Measurements from ENCODE around the gene NARS2.
"Not testable (repeated sequence)": the region's sequence is repeated elsewhere in the genome, so short reads cannot be mapped to it uniquely, and the experiment has no call there.

The NARS2 gene

GRCh38 chr11:78575478-78575877 lies 814 bp upstream of the NARS2 start:
- no peak for DNase-seq

DNA sequence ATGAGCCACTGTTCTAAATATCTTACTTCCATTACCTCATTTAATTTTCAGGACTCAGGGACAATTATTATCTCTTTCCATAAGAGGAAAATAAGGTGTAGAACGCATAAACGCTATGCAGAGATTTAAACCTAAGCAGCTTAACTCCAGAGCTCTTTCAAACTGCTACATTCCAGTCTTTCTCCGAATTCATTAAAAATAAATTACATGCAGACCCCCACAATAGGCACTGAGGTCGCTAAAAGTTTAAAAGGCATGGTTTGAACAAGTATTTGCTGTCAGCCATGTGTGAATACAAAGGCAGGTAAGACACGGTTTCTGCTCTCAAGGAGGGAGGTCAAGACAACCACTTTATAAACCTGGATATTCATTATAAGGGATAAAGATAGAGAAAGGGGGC lies 983 bp downstream of the NARS2 start:
- DNase-seq: no peak

DNA sequence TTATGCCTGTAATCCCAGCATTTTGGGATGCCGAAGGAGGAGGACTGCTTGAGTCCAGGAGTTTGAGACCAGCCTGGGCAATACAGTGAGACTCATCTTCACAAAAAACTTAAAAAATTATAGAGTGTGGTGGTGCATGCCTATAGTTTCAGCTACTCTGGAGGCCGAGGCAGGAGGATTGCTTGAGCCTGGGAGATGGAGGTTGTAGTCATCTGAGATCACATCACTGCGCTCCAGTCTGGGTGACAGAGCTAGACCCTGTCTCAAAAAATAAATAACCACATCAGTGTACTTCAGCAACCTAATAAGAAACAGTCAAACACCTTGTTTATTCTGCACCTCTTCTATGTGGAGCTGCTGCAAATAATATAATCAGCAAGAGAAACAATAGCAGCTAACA lies 1.4 kb downstream of the NARS2 start:
- no peak for DNase-seq

- DNase-seq: no peak
Measured at GRCh38 chr11:78572394-78572793, 2.3 kb downstream of the NARS2 start.

- DNase-seq: no peak
Measured at GRCh38 chr11:78570031-78570430, 4.6 kb downstream of the NARS2 start.

GRCh38 chr11:78567209-78567608 lies 7.5 kb downstream of the NARS2 start:
- no peak for DNase-seq

- DNase-seq: peak; percentile 49 to 80
Measured at GRCh38 chr11:78564490-78565467, 9.9 kb downstream of the NARS2 start.

- not testable (repeated sequence) for DNase-seq
Measured at GRCh38 chr11:78564037-78564436, 10.6 kb downstream of the NARS2 start.

- DNase-seq: not testable (repeated sequence)
Measured at GRCh38 chr11:78563090-78563489, 11.6 kb downstream of the NARS2 start.

DNA sequence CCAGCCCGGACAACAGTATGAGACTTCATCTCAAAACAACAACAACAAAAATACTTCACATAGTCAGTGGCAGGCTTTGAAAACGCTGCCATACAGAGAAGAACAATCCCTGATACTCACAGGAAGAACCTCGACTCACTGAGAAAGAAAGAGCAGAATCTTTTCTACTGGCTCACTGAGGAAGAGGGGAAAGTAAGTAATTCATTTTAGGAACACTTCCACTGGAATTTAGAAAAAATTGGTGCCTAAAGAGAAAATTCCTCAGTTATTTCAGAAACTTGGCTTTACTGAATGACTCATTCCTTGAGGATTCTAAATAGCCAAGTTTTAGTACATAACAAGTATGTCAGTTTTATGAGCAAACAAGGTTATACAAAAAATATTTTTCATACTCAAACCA lies 12.3 kb downstream of the NARS2 start:
- no peak for DNase-seq

DNA sequence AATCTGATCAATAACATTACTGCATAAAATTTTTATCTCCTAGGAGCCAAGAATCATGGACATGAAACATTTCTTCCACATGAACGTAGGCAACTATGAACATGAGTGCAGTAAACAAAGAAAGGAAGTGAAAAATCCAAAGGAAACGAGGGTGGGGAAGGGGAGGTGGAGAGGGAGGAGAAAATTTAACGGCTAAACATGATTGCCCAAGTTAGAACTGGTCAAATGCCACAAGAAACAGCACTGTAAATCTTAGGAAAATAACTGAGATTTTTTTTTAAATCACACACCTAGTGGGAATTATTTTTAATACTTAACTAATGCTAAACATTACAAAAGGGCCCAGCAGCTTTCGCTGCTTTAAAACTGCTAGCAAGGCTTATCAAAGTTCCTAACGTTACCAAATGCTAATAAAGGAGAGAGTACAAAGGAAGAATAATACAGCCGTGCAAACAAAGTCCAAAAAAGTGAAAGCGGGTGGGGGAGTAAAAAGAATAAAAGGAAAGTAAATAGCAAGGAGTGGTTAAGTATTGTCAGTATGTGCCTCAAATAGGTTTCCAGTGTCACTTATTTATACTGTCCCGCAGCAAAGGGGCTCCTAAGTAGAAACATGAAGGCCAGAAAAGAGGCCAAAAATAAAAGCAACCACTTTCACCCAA lies 13.7 kb downstream of the NARS2 start:
- no peak for DNase-seq

DNA sequence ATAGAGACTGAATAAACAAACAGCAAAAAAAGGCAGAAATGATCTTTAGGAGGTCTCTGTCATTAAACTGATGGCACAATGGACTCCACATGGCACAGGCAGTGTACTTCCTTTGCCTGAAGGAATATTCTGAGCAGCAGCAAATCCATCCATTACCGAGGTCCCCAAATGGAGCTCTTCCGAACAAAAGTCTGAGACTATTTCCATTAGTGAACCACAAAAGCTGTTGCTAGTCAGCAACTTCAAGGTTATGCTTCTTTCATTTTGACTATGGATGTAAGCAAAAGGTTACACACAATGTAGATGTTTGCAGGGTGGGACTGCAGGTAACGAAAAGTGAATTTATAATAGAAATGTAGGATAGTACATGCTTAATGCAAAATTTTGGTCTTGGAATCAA lies 14.5 kb downstream of the NARS2 start:
- no peak for DNase-seq

DNA sequence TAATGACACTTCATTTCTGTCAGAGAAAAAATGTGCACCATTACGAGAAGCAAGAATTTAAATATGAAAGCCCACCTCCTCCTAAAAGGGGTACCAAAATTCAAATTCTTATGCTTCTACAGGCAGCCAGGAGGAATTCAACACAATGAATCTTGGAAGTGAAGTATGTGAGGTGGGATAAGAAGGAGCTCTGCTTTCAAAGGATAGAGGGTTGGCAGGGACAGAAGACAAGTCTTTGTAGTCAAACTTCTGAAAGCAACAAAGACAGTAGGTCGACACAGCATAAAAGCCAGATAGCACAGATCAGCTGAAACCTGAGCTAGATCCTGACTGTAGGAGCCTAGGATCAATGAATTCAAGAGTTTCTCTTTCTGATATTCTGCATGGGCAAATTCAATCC lies 17.4 kb downstream of the NARS2 start:
- DNase-seq: no peak

GRCh38 chr11:78555592-78555991 lies 19.1 kb downstream of the NARS2 start:
- DNase-seq: no peak

- DNase-seq: no peak
Measured at GRCh38 chr11:78552881-78553280, 21.8 kb downstream of the NARS2 start.

DNA sequence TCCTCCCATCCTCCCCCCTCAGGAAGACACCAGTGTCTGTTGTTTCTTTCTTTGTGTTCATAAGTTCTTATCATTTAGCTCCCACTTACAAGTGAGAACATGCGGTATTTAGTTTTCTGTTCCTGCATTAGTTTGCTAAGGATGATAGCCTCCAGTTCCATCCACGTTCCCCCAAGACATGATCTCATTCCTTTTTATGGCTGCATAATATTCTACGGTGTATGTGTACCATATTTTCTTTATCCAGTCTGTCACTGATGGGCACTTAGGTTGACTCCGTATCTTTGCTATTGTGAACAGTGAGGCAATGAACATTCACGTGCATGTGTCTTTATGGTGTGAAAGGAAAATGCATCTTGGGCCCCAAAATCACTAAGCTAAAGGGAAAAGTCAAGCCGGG lies 22.5 kb downstream of the NARS2 start:
- DNase-seq: not testable (repeated sequence)

DNA sequence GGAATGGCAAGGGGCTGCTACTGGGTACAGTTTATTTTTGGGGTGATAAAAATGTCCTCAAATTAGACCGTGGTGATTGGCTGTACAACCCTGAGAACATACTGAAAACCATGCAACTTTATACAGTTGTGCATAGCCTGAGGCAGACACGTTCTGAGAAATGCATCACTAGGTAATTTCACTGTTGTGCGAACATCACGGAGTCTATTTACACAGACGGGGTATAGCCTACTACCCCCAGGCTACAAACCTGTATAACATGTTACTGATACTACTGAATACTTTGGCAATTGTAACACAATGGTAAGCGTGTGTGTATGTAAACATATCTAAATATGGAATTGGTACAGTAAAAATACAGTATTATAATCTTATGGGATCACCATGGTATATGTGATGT lies 23.6 kb downstream of the NARS2 start:
- no peak for DNase-seq

GRCh38 chr11:78549624-78550409 lies 24.8 kb downstream of the NARS2 start:
- DNase-seq: no peak

GRCh38 chr11:78548911-78549590 lies 25.6 kb downstream of the NARS2 start:
- DNase-seq: no peak

DNA sequence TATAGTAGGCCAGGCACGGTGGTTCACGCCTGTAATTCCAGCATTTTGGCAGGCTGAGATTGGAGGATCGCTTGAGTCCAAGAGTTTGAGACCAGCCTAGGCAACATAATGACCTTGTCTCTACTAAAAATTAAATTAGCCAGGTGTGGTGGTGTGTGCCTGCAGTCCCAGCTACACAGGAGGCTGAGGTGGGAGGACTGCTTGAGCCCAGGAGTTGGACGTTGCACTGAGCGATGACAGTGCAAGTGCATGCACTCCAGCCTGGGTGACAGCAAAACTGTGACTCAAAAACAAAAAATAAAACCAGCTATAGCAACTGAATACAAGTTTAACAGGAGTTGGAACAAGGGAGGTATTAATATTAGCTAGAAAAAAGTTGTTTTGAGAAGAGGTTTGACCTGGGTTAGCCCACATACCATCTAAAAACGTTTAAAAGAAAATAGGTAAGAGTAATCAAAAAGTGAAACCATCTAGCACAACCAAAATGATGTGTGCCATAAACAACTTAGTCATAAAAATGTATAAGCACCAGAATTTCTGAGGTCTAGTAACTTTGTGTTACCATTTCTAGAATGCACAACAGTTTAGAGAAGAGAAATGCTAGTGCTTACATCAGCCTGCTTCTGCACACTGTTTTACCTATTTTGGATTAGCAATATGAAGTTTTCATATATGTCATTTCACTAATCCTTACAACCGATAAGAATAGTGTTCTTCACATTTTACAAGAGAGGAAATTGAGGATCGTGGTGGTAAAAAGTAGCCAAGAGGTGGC lies 26.5 kb downstream of the NARS2 start:
- DNase-seq: no peak

- DNase-seq: no peak
Measured at GRCh38 chr11:78542007-78542406, 32.7 kb downstream of the NARS2 start.

DNA sequence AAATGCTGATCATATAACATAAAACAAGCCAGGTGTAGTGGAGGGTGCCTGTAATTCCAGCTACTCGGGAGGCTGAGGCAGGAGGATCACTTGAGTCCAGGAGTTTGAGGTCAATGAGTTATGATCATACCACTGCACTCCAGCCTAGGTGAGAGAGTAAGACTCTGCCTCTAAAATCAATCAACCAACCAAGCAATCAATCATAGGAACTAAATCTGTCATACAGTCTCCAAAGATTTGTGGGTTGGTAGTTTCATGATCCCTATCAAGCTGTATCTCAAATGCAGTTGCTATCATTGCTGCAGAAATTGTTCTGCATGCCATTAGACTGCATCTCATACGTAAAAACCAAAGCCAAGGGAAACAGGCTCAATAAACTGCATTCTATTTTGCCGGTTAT lies 33.1 kb downstream of the NARS2 start:
- no peak for DNase-seq
